Hepatocyte (in vitro differentiated cells): ENCODE data around the gene SMPD2.

ENCODE experiments used
- EZH2 ChIP-seq: fragments of 200-600 bp; sonication (generic); IDR thresholded peaks from 2 replicates; pipeline ENCODE4 v1.6.1; 2016; ENCODE audit warnings: antibody characterized with exemption, mild to moderate bottlenecking, borderline replicate concordance
- TF ChIP-seq, protein P1 (sequence below): fragments of 200-600 bp; sonication (generic); IDR thresholded peaks from 2 replicates; pipeline ENCODE4 v1.5.1; 2016; ENCODE audit warnings: antibody characterized with exemption, mild to moderate bottlenecking; ENCODE audit not compliant: poor library complexity

DNA sequence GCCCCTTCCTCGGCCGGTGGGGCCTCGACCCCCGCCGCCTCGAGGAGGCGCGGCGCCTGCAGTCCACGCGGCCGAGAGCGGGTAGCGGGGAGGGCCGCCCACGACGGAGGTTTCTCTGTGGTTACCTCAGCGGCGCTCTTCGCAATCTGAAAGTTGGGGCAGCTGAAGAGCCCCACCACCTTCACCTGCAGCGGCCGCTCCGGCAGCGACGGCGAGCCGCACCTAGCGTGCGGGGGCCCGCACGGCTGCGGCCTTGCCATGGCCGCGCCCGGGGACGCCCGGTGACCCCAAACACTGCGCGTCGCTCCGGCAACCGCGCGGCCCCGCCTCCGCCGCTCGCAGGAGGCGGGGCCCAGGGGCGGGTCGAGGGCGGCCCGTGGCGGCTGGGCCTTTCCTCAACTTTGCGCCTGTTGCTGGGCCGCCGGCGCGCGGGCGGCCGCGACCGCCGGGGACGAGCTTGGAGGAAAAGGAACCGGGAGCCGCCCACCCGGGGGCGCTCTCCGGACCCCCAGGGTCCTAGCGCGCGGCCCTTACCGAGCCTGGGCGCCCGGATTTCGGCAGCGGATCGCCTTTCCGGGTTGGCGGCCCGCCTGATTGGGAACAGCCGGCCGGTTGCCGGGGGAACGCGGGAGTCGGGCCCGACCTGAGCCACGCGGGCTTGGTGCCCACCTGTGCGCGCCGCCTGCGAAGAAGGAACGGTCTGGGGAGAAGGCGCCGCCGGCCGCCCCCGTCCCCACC is at the start of gene SMPD2, which contains the start of gene PPIL6:
- TF ChIP-seq, protein P1, sequence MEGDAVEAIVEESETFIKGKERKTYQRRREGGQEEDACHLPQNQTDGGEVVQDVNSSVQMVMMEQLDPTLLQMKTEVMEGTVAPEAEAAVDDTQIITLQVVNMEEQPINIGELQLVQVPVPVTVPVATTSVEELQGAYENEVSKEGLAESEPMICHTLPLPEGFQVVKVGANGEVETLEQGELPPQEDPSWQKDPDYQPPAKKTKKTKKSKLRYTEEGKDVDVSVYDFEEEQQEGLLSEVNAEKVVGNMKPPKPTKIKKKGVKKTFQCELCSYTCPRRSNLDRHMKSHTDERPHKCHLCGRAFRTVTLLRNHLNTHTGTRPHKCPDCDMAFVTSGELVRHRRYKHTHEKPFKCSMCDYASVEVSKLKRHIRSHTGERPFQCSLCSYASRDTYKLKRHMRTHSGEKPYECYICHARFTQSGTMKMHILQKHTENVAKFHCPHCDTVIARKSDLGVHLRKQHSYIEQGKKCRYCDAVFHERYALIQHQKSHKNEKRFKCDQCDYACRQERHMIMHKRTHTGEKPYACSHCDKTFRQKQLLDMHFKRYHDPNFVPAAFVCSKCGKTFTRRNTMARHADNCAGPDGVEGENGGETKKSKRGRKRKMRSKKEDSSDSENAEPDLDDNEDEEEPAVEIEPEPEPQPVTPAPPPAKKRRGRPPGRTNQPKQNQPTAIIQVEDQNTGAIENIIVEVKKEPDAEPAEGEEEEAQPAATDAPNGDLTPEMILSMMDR = no peak
- no peak for TF ChIP-seq EZH2
